ENCODE results near the gene SP140L.
"Not testable (repeated sequence)": the region's sequence is repeated elsewhere in the genome, so short reads cannot be mapped to it uniquely, and the experiment has no call there.

SP140L gene

GRCh38 chr2:230434677-230435324 lies 107.8 kb downstream of the SP140L start:
- H3K4me3 ChIP-seq (ENCODE audit: low read length in 2 of 2), result no peak overlapping the region
- H3K36me3 ChIP-seq (ENCODE audit: control insufficient read depth in 2 of 2, insufficient read depth in 2 of 2, low read length in 2 of 2), result peaks cover 8 to 11% of the 10 kb centered on the region in 2 donors
- H3K4me1 ChIP-seq (ENCODE audit: control insufficient read depth in 2 of 2, insufficient read depth in 2 of 2, low read length in 2 of 2), result peaks cover 0 to 4% of the 10 kb centered on the region in 2 donors
- H3K27me3 ChIP-seq (ENCODE audit: control insufficient read depth in 2 of 2, insufficient read depth in 2 of 2, low read length in 2 of 2), result no peaks in the 10 kb centered on the region
- H3K9me3 ChIP-seq (ENCODE audit: control insufficient read depth in 2 of 2, low read length in 2 of 2), result peaks cover 0 to 2% of the 10 kb centered on the region in 2 donors
- no peak overlapping the region for H3K9ac ChIP-seq (ENCODE audit: low read depth in 1 of 2, low read length in 2 of 2)
- no peak overlapping the region for H3K27ac ChIP-seq (ENCODE audit: low read depth in 2 of 2, low read length in 2 of 2)

- Histone ChIP-seq H3K27ac (ENCODE audit: low read depth in 2 of 2, low read length in 2 of 2) (no peak overlapping the region), H3K9ac (ENCODE audit: low read depth in 1 of 2, low read length in 2 of 2) (no peak overlapping the region), H3K4me3 (ENCODE audit: low read length in 2 of 2) (no peak overlapping the region), H3K27me3 (ENCODE audit: control insufficient read depth in 2 of 2, insufficient read depth in 2 of 2, low read length in 2 of 2) (no peaks in the 10 kb centered on the region), H3K9me3 (ENCODE audit: control insufficient read depth in 2 of 2, low read length in 2 of 2) (peaks cover 0 to 2% of the 10 kb centered on the region in 2 donors), H3K36me3 (ENCODE audit: control insufficient read depth in 2 of 2, insufficient read depth in 2 of 2, low read length in 2 of 2) (peaks cover 5 to 6% of the 10 kb centered on the region in 2 donors), H3K4me1 (ENCODE audit: control insufficient read depth in 2 of 2, insufficient read depth in 2 of 2, low read length in 2 of 2) (peaks cover 0 to 4% of the 10 kb centered on the region in 2 donors)
These were observed 108.4 kb downstream of the SP140L start for GRCh38 chr2:230435431-230435830.

- not testable (repeated sequence) for H3K9ac ChIP-seq (ENCODE audit: low read depth in 1 of 2, low read length in 2 of 2); H3K27ac ChIP-seq (ENCODE audit: low read depth in 2 of 2, low read length in 2 of 2); H3K4me1 ChIP-seq (ENCODE audit: control insufficient read depth in 2 of 2, insufficient read depth in 2 of 2, low read length in 2 of 2); H3K9me3 ChIP-seq (ENCODE audit: control insufficient read depth in 2 of 2, low read length in 2 of 2); H3K4me3 ChIP-seq (ENCODE audit: low read length in 2 of 2); H3K27me3 ChIP-seq (ENCODE audit: control insufficient read depth in 2 of 2, insufficient read depth in 2 of 2, low read length in 2 of 2)
- peaks cover 11 to 13% of the 10 kb centered on the region in 2 donors for H3K36me3 ChIP-seq (ENCODE audit: control insufficient read depth in 2 of 2, insufficient read depth in 2 of 2, low read length in 2 of 2)
These were observed 112.1 kb downstream of the SP140L start for GRCh38 chr2:230439121-230439520.

GRCh38 chr2:230439590-230439989 lies 112.6 kb downstream of the SP140L start:
- H3K4me3 ChIP-seq (ENCODE audit: low read length in 2 of 2), result no peak overlapping the region
- H3K27me3 ChIP-seq (ENCODE audit: control insufficient read depth in 2 of 2, insufficient read depth in 2 of 2, low read length in 2 of 2), result no peaks in the 10 kb centered on the region
- peaks cover 0 to 2% of the 10 kb centered on the region in 2 donors for H3K9me3 ChIP-seq (ENCODE audit: control insufficient read depth in 2 of 2, low read length in 2 of 2)
- peaks cover 16% of the 10 kb centered on the region in 2 donors for H3K36me3 ChIP-seq (ENCODE audit: control insufficient read depth in 2 of 2, insufficient read depth in 2 of 2, low read length in 2 of 2)
- H3K4me1 ChIP-seq (ENCODE audit: control insufficient read depth in 2 of 2, insufficient read depth in 2 of 2, low read length in 2 of 2), result peaks cover 0 to 3% of the 10 kb centered on the region in 2 donors
- no peak overlapping the region for H3K27ac ChIP-seq (ENCODE audit: low read depth in 2 of 2, low read length in 2 of 2)
- no peak overlapping the region for H3K9ac ChIP-seq (ENCODE audit: low read depth in 1 of 2, low read length in 2 of 2)

GRCh38 chr2:230441227-230441897 lies 114.4 kb downstream of the SP140L start:
- Histone ChIP-seq H3K9ac (ENCODE audit: low read depth in 1 of 2, low read length in 2 of 2) (no peak overlapping the region), H3K27me3 (ENCODE audit: control insufficient read depth in 2 of 2, insufficient read depth in 2 of 2, low read length in 2 of 2) (no peaks in the 10 kb centered on the region), H3K4me1 (ENCODE audit: control insufficient read depth in 2 of 2, insufficient read depth in 2 of 2, low read length in 2 of 2) (peaks cover 0 to 3% of the 10 kb centered on the region in 2 donors), H3K36me3 (ENCODE audit: control insufficient read depth in 2 of 2, insufficient read depth in 2 of 2, low read length in 2 of 2) (peaks cover 20 to 21% of the 10 kb centered on the region in 2 donors), H3K4me3 (ENCODE audit: low read length in 2 of 2) (no peak overlapping the region), H3K9me3 (ENCODE audit: control insufficient read depth in 2 of 2, low read length in 2 of 2) (peaks cover 0 to under 1% of the 10 kb centered on the region in 2 donors), H3K27ac (ENCODE audit: low read depth in 2 of 2, low read length in 2 of 2) (peak overlapping the region in 1 of 2 donors; percentile 45)

- Histone ChIP-seq H3K4me1 (ENCODE audit: control insufficient read depth in 2 of 2, insufficient read depth in 2 of 2, low read length in 2 of 2) (peaks cover 0 to 3% of the 10 kb centered on the region in 2 donors), H3K27ac (ENCODE audit: low read depth in 2 of 2, low read length in 2 of 2) (no peak overlapping the region), H3K36me3 (ENCODE audit: control insufficient read depth in 2 of 2, insufficient read depth in 2 of 2, low read length in 2 of 2) (peaks cover 28 to 30% of the 10 kb centered on the region in 2 donors), H3K27me3 (ENCODE audit: control insufficient read depth in 2 of 2, insufficient read depth in 2 of 2, low read length in 2 of 2) (no peaks in the 10 kb centered on the region), H3K4me3 (ENCODE audit: low read length in 2 of 2) (no peak overlapping the region), H3K9ac (ENCODE audit: low read depth in 1 of 2, low read length in 2 of 2) (no peak overlapping the region), H3K9me3 (ENCODE audit: control insufficient read depth in 2 of 2, low read length in 2 of 2) (no peaks in the 10 kb centered on the region)
These were observed 116.5 kb downstream of the SP140L start for GRCh38 chr2:230443541-230443940.

- H3K4me3 ChIP-seq (ENCODE audit: low read length in 2 of 2), result no peak overlapping the region
- H3K9ac ChIP-seq (ENCODE audit: low read depth in 1 of 2, low read length in 2 of 2), result no peak overlapping the region
- H3K36me3 ChIP-seq (ENCODE audit: control insufficient read depth in 2 of 2, insufficient read depth in 2 of 2, low read length in 2 of 2), result peaks cover 38 to 39% of the 10 kb centered on the region in 2 donors
- peaks cover 0 to 3% of the 10 kb centered on the region in 2 donors for H3K4me1 ChIP-seq (ENCODE audit: control insufficient read depth in 2 of 2, insufficient read depth in 2 of 2, low read length in 2 of 2)
- H3K27ac ChIP-seq (ENCODE audit: low read depth in 2 of 2, low read length in 2 of 2), result no peak overlapping the region
- H3K9me3 ChIP-seq (ENCODE audit: control insufficient read depth in 2 of 2, low read length in 2 of 2), result no peaks in the 10 kb centered on the region
- no peaks in the 10 kb centered on the region for H3K27me3 ChIP-seq (ENCODE audit: control insufficient read depth in 2 of 2, insufficient read depth in 2 of 2, low read length in 2 of 2)
These were observed 117.8 kb downstream of the SP140L start for GRCh38 chr2:230444832-230445231.

- no peak overlapping the region for H3K9ac ChIP-seq (ENCODE audit: low read depth in 1 of 2, low read length in 2 of 2)
- no peaks in the 10 kb centered on the region for H3K9me3 ChIP-seq (ENCODE audit: control insufficient read depth in 2 of 2, low read length in 2 of 2)
- peaks cover 42 to 49% of the 10 kb centered on the region in 2 donors for H3K36me3 ChIP-seq (ENCODE audit: control insufficient read depth in 2 of 2, insufficient read depth in 2 of 2, low read length in 2 of 2)
- no peaks in the 10 kb centered on the region for H3K4me1 ChIP-seq (ENCODE audit: control insufficient read depth in 2 of 2, insufficient read depth in 2 of 2, low read length in 2 of 2)
- no peaks in the 10 kb centered on the region for H3K27me3 ChIP-seq (ENCODE audit: control insufficient read depth in 2 of 2, insufficient read depth in 2 of 2, low read length in 2 of 2)
- H3K4me3 ChIP-seq (ENCODE audit: low read length in 2 of 2), result no peak overlapping the region
- H3K27ac ChIP-seq (ENCODE audit: low read depth in 2 of 2, low read length in 2 of 2), result peak overlapping the region in 1 of 2 donors; percentile 28
These were observed 120.0 kb downstream of the SP140L start for GRCh38 chr2:230447036-230447435.

- Histone ChIP-seq H3K27me3 (ENCODE audit: control insufficient read depth in 2 of 2, insufficient read depth in 2 of 2, low read length in 2 of 2) (no peaks in the 10 kb centered on the region), H3K9ac (ENCODE audit: low read depth in 1 of 2, low read length in 2 of 2) (no peak overlapping the region), H3K36me3 (ENCODE audit: control insufficient read depth in 2 of 2, insufficient read depth in 2 of 2, low read length in 2 of 2) (peaks cover 39 to 50% of the 10 kb centered on the region in 2 donors), H3K4me1 (ENCODE audit: control insufficient read depth in 2 of 2, insufficient read depth in 2 of 2, low read length in 2 of 2) (no peaks in the 10 kb centered on the region), H3K4me3 (ENCODE audit: low read length in 2 of 2) (no peak overlapping the region), H3K9me3 (ENCODE audit: control insufficient read depth in 2 of 2, low read length in 2 of 2) (no peaks in the 10 kb centered on the region), H3K27ac (ENCODE audit: low read depth in 2 of 2, low read length in 2 of 2) (peak overlapping the region; percentile 28 to 30)
These were observed 120.8 kb downstream of the SP140L start for GRCh38 chr2:230447455-230448451.
